ENCODE data around the gene ELMO1.

ELMO1 gene

GRCh38 chr7:37352251-37352880 lies 96.3 kb downstream of the ELMO1 start:
- no peak for DNase-seq (ENCODE audit: low spot score)
- no peak overlapping the region for H3K27ac ChIP-seq
- no peak for TF ChIP-seq CTCF (conservative IDR thresholded peaks at IDR 0.05; ENCODE audit: low read depth)
- ChIA-PET CTCF (no interaction called here), POLR2A (ENCODE audit: low non-redundant PET) (no interaction called here)

DNA sequence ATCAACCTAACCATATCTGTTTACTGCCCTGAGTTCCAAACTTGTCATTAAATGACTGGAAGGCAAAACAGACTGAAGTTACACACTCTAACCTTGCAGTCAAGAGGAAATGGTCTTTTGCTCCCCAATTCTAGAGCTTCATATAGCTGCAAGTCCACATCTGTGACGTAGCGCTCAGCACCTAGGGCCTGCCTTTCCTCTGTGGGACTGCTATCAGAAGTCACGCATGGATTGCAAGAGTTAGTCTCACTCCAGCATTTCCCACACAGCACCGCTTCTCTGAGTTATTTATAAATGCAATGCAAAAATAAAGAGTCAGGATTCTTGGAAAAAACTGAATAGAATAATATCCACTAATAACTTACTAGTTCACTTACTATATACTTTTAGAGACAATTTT lies 96.9 kb downstream of the ELMO1 start:
- TF ChIP-seq CTCF (conservative IDR thresholded peaks at IDR 0.05; ENCODE audit: low read depth), result no peak
- no peak overlapping the region for H3K27ac ChIP-seq
- no peak for DNase-seq (ENCODE audit: low spot score)
- POLR2A ChIA-PET (ENCODE audit: low non-redundant PET), result no interaction called here
- CTCF ChIA-PET, result interaction anchor here (0.5 kb wide), 1 partner anchor 41 kb away, joined by 3 read pairs; no protein-coding TSS in a partner anchor

- ChIA-PET POLR2A (ENCODE audit: low non-redundant PET) (no interaction called here), CTCF (no interaction called here)
- TF ChIP-seq CTCF (conservative IDR thresholded peaks at IDR 0.05; ENCODE audit: low read depth), result no peak
- no peak overlapping the region for H3K27ac ChIP-seq
- DNase-seq (ENCODE audit: low spot score), result no peak
These were observed 98.6 kb downstream of the ELMO1 start for GRCh38 chr7:37349979-37350590.

- DNase-seq (ENCODE audit: low spot score), result no peak
- H3K27ac ChIP-seq, result no peak overlapping the region
- TF ChIP-seq CTCF (conservative IDR thresholded peaks at IDR 0.05; ENCODE audit: low read depth), result no peak
- ChIA-PET CTCF (no interaction called here), POLR2A (ENCODE audit: low non-redundant PET) (no interaction called here)
These were observed 99.7 kb downstream of the ELMO1 start for GRCh38 chr7:37348982-37349381.

DNA sequence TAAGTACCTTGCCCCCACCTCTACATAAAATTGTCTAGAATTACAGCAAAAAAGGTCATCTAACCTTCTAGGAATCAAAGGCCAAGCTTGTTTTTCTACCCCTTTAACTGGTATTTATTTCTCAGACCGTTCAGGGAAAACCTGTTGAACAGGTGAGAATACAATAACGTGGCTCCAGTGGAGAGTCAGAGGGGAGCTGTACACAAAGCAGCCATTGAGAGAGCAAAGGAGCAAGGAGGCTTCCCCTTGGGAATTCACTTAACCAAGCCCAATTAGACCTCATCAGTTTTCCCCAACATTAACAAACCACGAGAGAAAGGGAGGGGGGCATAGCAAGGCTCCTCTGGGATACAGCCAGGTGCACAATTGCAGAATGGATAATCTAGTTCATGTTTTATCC lies 101.9 kb downstream of the ELMO1 start:
- CTCF ChIA-PET, result no interaction called here
- DNase-seq (ENCODE audit: low spot score), result no peak
- POLR2A ChIA-PET (ENCODE audit: low non-redundant PET), result no interaction called here

DNA sequence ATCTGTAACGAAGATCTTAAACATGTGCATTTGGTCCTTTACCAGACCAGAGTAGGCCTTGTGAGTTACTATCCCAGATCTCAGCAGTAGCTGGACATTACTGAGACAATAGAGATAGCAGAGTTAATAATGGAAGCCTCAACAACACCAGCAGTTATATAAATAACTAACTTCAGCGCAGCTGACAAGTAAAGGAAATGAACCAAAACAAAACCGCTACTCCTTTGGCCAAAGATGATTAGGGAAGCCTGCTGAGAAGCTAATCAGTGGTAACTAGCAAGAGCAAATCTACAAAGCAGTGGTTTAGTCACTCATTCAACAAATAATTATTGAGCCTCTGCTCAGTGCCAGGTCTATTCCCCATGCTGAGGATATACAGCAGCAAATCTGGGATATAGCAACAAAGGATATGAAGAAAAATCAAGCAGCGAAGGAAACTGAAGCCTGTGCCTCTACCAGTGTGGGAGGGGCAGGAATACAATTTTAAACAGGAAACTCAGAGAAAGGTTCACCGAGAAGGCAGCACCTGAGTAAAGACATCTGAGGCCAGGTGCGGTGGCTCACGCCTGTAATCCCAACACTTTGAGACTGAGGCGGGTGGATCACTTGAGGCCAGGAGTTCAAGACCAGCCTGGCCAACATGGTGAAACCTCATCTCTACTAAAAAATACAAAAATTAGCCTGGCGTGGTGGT lies 103.6 kb downstream of the ELMO1 start:
- no peak for DNase-seq (ENCODE audit: low spot score)
- no peak for TF ChIP-seq CTCF (conservative IDR thresholded peaks at IDR 0.05; ENCODE audit: low read depth)
- H3K27ac ChIP-seq, result no peak overlapping the region
- ChIA-PET CTCF (no interaction called here), POLR2A (ENCODE audit: low non-redundant PET) (no interaction called here)

More for the DNA sequence above, 101.9 kb downstream of the ELMO1 start:
- TF ChIP-seq CTCF (conservative IDR thresholded peaks at IDR 0.05; ENCODE audit: low read depth), result no peak
- H3K27ac ChIP-seq, result no peak overlapping the region
